ENCODE data around the gene GPHA2.

GPHA2 gene

GRCh38 chr11:64888406-64888728 lies 47.3 kb downstream of the GPHA2 start:
- peak overlapping the region; percentile 52 for H4K8ac ChIP-seq (ENCODE audit: low read depth, low read length)
- peak overlapping the region; percentile 18 for H2BK15ac ChIP-seq (ENCODE audit: low read length)
- H3K23ac ChIP-seq (ENCODE audit: low read depth, low read length, poor library complexity), result no peak overlapping the region
- no peak overlapping the region for H3K14ac ChIP-seq (ENCODE audit: low read length)
- no peak for DNase-seq (ENCODE audit: low spot score)
- H3K9me3 ChIP-seq (replicated peaks in 1 of 2; ENCODE audit: control insufficient read depth in 2 of 2, insufficient read depth in 1 of 2, low read depth in 1 of 2, low read length in 2 of 2), result no peaks in the 10 kb centered on the region
- H3K4me3 ChIP-seq (ENCODE audit: low read length in 2 of 2), result peak overlapping the region in 1 of 2 donors; percentile 35
- peak overlapping the region; percentile 10 for H2AK5ac ChIP-seq (ENCODE audit: low read depth, low read length)
- H3K4ac ChIP-seq (ENCODE audit: low read length), result no peak overlapping the region
- H3K9ac ChIP-seq (ENCODE audit: low read depth, low read length, poor library complexity), result peak overlapping the region; percentile 65
- H2BK120ac ChIP-seq (ENCODE audit: low read depth, low read length), result no peak overlapping the region
- H3K79me1 ChIP-seq (ENCODE audit: low read depth, low read length), result no peaks in the 10 kb centered on the region
- peak overlapping the region; percentile 93 for H2AFZ ChIP-seq (ENCODE audit: low read length)
- peak overlapping the region; percentile 36 for H3K18ac ChIP-seq (ENCODE audit: low read length)
- peak overlapping the region; percentile 58 for H4K91ac ChIP-seq (ENCODE audit: low read depth, low read length, poor library complexity)
- no peak overlapping the region for H2BK12ac ChIP-seq (ENCODE audit: low read length)
- no peaks in the 10 kb centered on the region for H3K36me3 ChIP-seq (replicated peaks in 1 of 2; ENCODE audit: control insufficient read depth in 2 of 2, insufficient read depth in 2 of 2, low read length in 2 of 2)
- H3K27me3 ChIP-seq (ENCODE audit: control insufficient read depth in 3 of 3, insufficient read depth in 3 of 3, low read depth in 1 of 3, low read length in 3 of 3), result peaks cover 0 to 11% (median 0%) of the 10 kb centered on the region in 3 experiments
- no peak overlapping the region for H2BK5ac ChIP-seq (ENCODE audit: low read length)
- no peak overlapping the region for H3K4me2 ChIP-seq (ENCODE audit: insufficient read depth, low read length, poor library complexity, severe bottlenecking)
- peaks cover 11% of the 10 kb centered on the region in 2 donors for H3K4me1 ChIP-seq (ENCODE audit: control insufficient read depth in 2 of 2, insufficient read depth in 1 of 2, low read depth in 1 of 2, low read length in 2 of 2)
- H3K27ac ChIP-seq (replicated peaks; ENCODE audit: low read length), result no peak overlapping the region
- WGBS, 2 donors (ENCODE audit: extremely low coverage in 2 of 2, insufficient read length in 2 of 2, insufficient replicate concordance in 1 of 2), result no CpG with 5 or more reads among the region's 8 CpGs

- Histone ChIP-seq H3K23ac (ENCODE audit: low read depth, low read length, poor library complexity) (peak overlapping the region; percentile 83), H3K14ac (ENCODE audit: low read length) (no peak overlapping the region), H3K36me3 (replicated peaks in 1 of 2; ENCODE audit: control insufficient read depth in 2 of 2, insufficient read depth in 2 of 2, low read length in 2 of 2) (no peaks in the 10 kb centered on the region), H3K4me1 (ENCODE audit: control insufficient read depth in 2 of 2, insufficient read depth in 1 of 2, low read depth in 1 of 2, low read length in 2 of 2) (peaks cover 11% of the 10 kb centered on the region in 2 donors), H3K27me3 (ENCODE audit: control insufficient read depth in 3 of 3, insufficient read depth in 3 of 3, low read depth in 1 of 3, low read length in 3 of 3) (peaks cover 0 to 16% (median 0%) of the 10 kb centered on the region in 3 experiments), H3K18ac (ENCODE audit: low read length) (peak overlapping the region; percentile 86), H2BK5ac (ENCODE audit: low read length) (no peak overlapping the region), H3K4me3 (ENCODE audit: low read length in 2 of 2) (peak overlapping the region in 1 of 2 donors; percentile 35), H2BK15ac (ENCODE audit: low read length) (peak overlapping the region; percentile 18), H3K79me1 (ENCODE audit: low read depth, low read length) (no peaks in the 10 kb centered on the region), H4K91ac (ENCODE audit: low read depth, low read length, poor library complexity) (peak overlapping the region; percentile 58), H2BK120ac (ENCODE audit: low read depth, low read length) (no peak overlapping the region), H4K8ac (ENCODE audit: low read depth, low read length) (peak overlapping the region; percentile 52), H3K4ac (ENCODE audit: low read length) (no peak overlapping the region), H2AFZ (ENCODE audit: low read length) (peak overlapping the region; percentile 93), H3K4me2 (ENCODE audit: insufficient read depth, low read length, poor library complexity, severe bottlenecking) (peak overlapping the region; percentile 35), H3K9me3 (replicated peaks in 1 of 2; ENCODE audit: control insufficient read depth in 2 of 2, insufficient read depth in 1 of 2, low read depth in 1 of 2, low read length in 2 of 2) (no peaks in the 10 kb centered on the region), H2BK12ac (ENCODE audit: low read length) (no peak overlapping the region), H2AK5ac (ENCODE audit: low read depth, low read length) (no peak overlapping the region), H3K27ac (replicated peaks; ENCODE audit: low read length) (no peak overlapping the region), H3K9ac (ENCODE audit: low read depth, low read length, poor library complexity) (peak overlapping the region; percentile 65)
- peak; percentile 79 for DNase-seq (ENCODE audit: low spot score)
- no CpG with 5 or more reads among the region's 34 CpGs for WGBS, 2 donors (ENCODE audit: extremely low coverage in 2 of 2, insufficient read length in 2 of 2, insufficient replicate concordance in 1 of 2)
These were observed 47.8 kb downstream of the GPHA2 start for GRCh38 chr11:64887757-64888405.

- Histone ChIP-seq H3K36me3 (replicated peaks in 1 of 2; ENCODE audit: control insufficient read depth in 2 of 2, insufficient read depth in 2 of 2, low read length in 2 of 2) (no peaks in the 10 kb centered on the region), H4K8ac (ENCODE audit: low read depth, low read length) (no peak overlapping the region), H3K4me3 (ENCODE audit: low read length in 2 of 2) (no peak overlapping the region), H3K4me1 (ENCODE audit: control insufficient read depth in 2 of 2, insufficient read depth in 1 of 2, low read depth in 1 of 2, low read length in 2 of 2) (peaks cover 11% of the 10 kb centered on the region in 2 donors), H2AFZ (ENCODE audit: low read length) (peak overlapping the region; percentile 93), H3K9me3 (replicated peaks in 1 of 2; ENCODE audit: control insufficient read depth in 2 of 2, insufficient read depth in 1 of 2, low read depth in 1 of 2, low read length in 2 of 2) (no peaks in the 10 kb centered on the region), H2BK12ac (ENCODE audit: low read length) (no peak overlapping the region), H2BK120ac (ENCODE audit: low read depth, low read length) (no peak overlapping the region), H2BK15ac (ENCODE audit: low read length) (no peak overlapping the region), H3K4ac (ENCODE audit: low read length) (no peak overlapping the region), H3K79me1 (ENCODE audit: low read depth, low read length) (no peaks in the 10 kb centered on the region), H3K9ac (ENCODE audit: low read depth, low read length, poor library complexity) (no peak overlapping the region), H3K27ac (replicated peaks; ENCODE audit: low read length) (no peak overlapping the region), H3K23ac (ENCODE audit: low read depth, low read length, poor library complexity) (no peak overlapping the region), H3K14ac (ENCODE audit: low read length) (no peak overlapping the region), H4K91ac (ENCODE audit: low read depth, low read length, poor library complexity) (no peak overlapping the region), H2AK5ac (ENCODE audit: low read depth, low read length) (no peak overlapping the region), H2BK5ac (ENCODE audit: low read length) (no peak overlapping the region), H3K4me2 (ENCODE audit: insufficient read depth, low read length, poor library complexity, severe bottlenecking) (no peak overlapping the region), H3K27me3 (ENCODE audit: control insufficient read depth in 3 of 3, insufficient read depth in 3 of 3, low read depth in 1 of 3, low read length in 3 of 3) (peaks cover 0 to 16% (median 0%) of the 10 kb centered on the region in 3 experiments), H3K18ac (ENCODE audit: low read length) (no peak overlapping the region)
- no CpG with 5 or more reads among the region's 8 CpGs for WGBS, 2 donors (ENCODE audit: extremely low coverage in 2 of 2, insufficient read length in 2 of 2, insufficient replicate concordance in 1 of 2)
- no peak for DNase-seq (ENCODE audit: low spot score)
These were observed 48.4 kb downstream of the GPHA2 start for GRCh38 chr11:64887234-64887756.

GRCh38 chr11:64885367-64886286 lies 50.1 kb downstream of the GPHA2 start:
- Histone ChIP-seq H3K36me3 (replicated peaks in 1 of 2; ENCODE audit: control insufficient read depth in 2 of 2, insufficient read depth in 2 of 2, low read length in 2 of 2) (no peaks in the 10 kb centered on the region), H3K4me3 (ENCODE audit: low read length in 2 of 2) (no peak overlapping the region), H3K18ac (ENCODE audit: low read length) (no peak overlapping the region), H4K91ac (ENCODE audit: low read depth, low read length, poor library complexity) (no peak overlapping the region), H3K27me3 (ENCODE audit: control insufficient read depth in 3 of 3, insufficient read depth in 3 of 3, low read depth in 1 of 3, low read length in 3 of 3) (peaks cover 0 to 16% (median 0%) of the 10 kb centered on the region in 3 experiments), H4K8ac (ENCODE audit: low read depth, low read length) (no peak overlapping the region), H2AFZ (ENCODE audit: low read length) (peak overlapping the region; percentile 13), H2BK5ac (ENCODE audit: low read length) (no peak overlapping the region), H3K4ac (ENCODE audit: low read length) (no peak overlapping the region), H2BK15ac (ENCODE audit: low read length) (no peak overlapping the region), H2BK12ac (ENCODE audit: low read length) (no peak overlapping the region), H3K14ac (ENCODE audit: low read length) (no peak overlapping the region), H3K9me3 (replicated peaks in 1 of 2; ENCODE audit: control insufficient read depth in 2 of 2, insufficient read depth in 1 of 2, low read depth in 1 of 2, low read length in 2 of 2) (no peaks in the 10 kb centered on the region), H3K4me2 (ENCODE audit: insufficient read depth, low read length, poor library complexity, severe bottlenecking) (no peak overlapping the region), H3K27ac (replicated peaks; ENCODE audit: low read length) (no peak overlapping the region), H2AK5ac (ENCODE audit: low read depth, low read length) (no peak overlapping the region), H3K23ac (ENCODE audit: low read depth, low read length, poor library complexity) (no peak overlapping the region), H2BK120ac (ENCODE audit: low read depth, low read length) (no peak overlapping the region), H3K9ac (ENCODE audit: low read depth, low read length, poor library complexity) (no peak overlapping the region), H3K4me1 (ENCODE audit: control insufficient read depth in 2 of 2, insufficient read depth in 1 of 2, low read depth in 1 of 2, low read length in 2 of 2) (peaks cover 11% of the 10 kb centered on the region in 2 donors), H3K79me1 (ENCODE audit: low read depth, low read length) (no peaks in the 10 kb centered on the region)
- DNase-seq (ENCODE audit: low spot score), result no peak
- WGBS, 2 donors (ENCODE audit: extremely low coverage in 2 of 2, insufficient read length in 2 of 2, insufficient replicate concordance in 1 of 2), result no CpG with 5 or more reads among the region's 15 CpGs
